ENCODE measurements around the gene C22orf39.

Gene C22orf39

GRCh38 chr22:19461506-19461905 is 14.0 kb upstream of the C22orf39 start:
- H3K4me3 ChIP-seq (ENCODE audit: low read depth in 1 of 2, low read length in 2 of 2) = no peak overlapping the region
- no peaks in the 10 kb centered on the region for H3K4me1 ChIP-seq (ENCODE audit: control insufficient read depth in 1 of 2, insufficient read depth in 2 of 2, low read length in 2 of 2)
- H3K27me3 ChIP-seq (ENCODE audit: low read depth, low read length) = no peaks in the 10 kb centered on the region
- H3K27ac ChIP-seq (ENCODE audit: low read length) = no peak overlapping the region
- no peaks in the 10 kb centered on the region for H3K9me3 ChIP-seq (ENCODE audit: control insufficient read depth in 1 of 2, low read length in 2 of 2)
- peaks cover 55 to 70% of the 10 kb centered on the region in 2 donors for H3K36me3 ChIP-seq (ENCODE audit: control insufficient read depth in 1 of 2, insufficient read depth in 2 of 2, low read length in 2 of 2)

GRCh38 chr22:19460036-19460435 is 12.5 kb upstream of the C22orf39 start:
- H3K36me3 ChIP-seq (ENCODE audit: control insufficient read depth in 1 of 2, insufficient read depth in 2 of 2, low read length in 2 of 2) = peaks cover 58 to 70% of the 10 kb centered on the region in 2 donors
- no peak overlapping the region for H3K27ac ChIP-seq (ENCODE audit: low read length)
- no peaks in the 10 kb centered on the region for H3K9me3 ChIP-seq (ENCODE audit: control insufficient read depth in 1 of 2, low read length in 2 of 2)
- H3K4me1 ChIP-seq (ENCODE audit: control insufficient read depth in 1 of 2, insufficient read depth in 2 of 2, low read length in 2 of 2) = no peaks in the 10 kb centered on the region
- no peaks in the 10 kb centered on the region for H3K27me3 ChIP-seq (ENCODE audit: low read depth, low read length)
- no peak overlapping the region for H3K4me3 ChIP-seq (ENCODE audit: low read depth in 1 of 2, low read length in 2 of 2)

- H3K27ac ChIP-seq (ENCODE audit: low read length) = no peak overlapping the region
- H3K4me1 ChIP-seq (ENCODE audit: control insufficient read depth in 1 of 2, insufficient read depth in 2 of 2, low read length in 2 of 2) = no peaks in the 10 kb centered on the region
- peaks cover 56 to 73% of the 10 kb centered on the region in 2 donors for H3K36me3 ChIP-seq (ENCODE audit: control insufficient read depth in 1 of 2, insufficient read depth in 2 of 2, low read length in 2 of 2)
- no peaks in the 10 kb centered on the region for H3K27me3 ChIP-seq (ENCODE audit: low read depth, low read length)
- H3K4me3 ChIP-seq (ENCODE audit: low read depth in 1 of 2, low read length in 2 of 2) = no peak overlapping the region
- no peaks in the 10 kb centered on the region for H3K9me3 ChIP-seq (ENCODE audit: control insufficient read depth in 1 of 2, low read length in 2 of 2)
These were observed 10.4 kb upstream of the C22orf39 start for GRCh38 chr22:19457828-19458428.

GRCh38 chr22:19456541-19456940 is 9.0 kb upstream of the C22orf39 start:
- H3K27ac ChIP-seq (ENCODE audit: low read length) = no peak overlapping the region
- H3K27me3 ChIP-seq (ENCODE audit: low read depth, low read length) = no peaks in the 10 kb centered on the region
- H3K4me3 ChIP-seq (ENCODE audit: low read depth in 1 of 2, low read length in 2 of 2) = no peak overlapping the region
- no peaks in the 10 kb centered on the region for H3K4me1 ChIP-seq (ENCODE audit: control insufficient read depth in 1 of 2, insufficient read depth in 2 of 2, low read length in 2 of 2)
- no peaks in the 10 kb centered on the region for H3K9me3 ChIP-seq (ENCODE audit: control insufficient read depth in 1 of 2, low read length in 2 of 2)
- peaks cover 60 to 80% of the 10 kb centered on the region in 2 donors for H3K36me3 ChIP-seq (ENCODE audit: control insufficient read depth in 1 of 2, insufficient read depth in 2 of 2, low read length in 2 of 2)

- Histone ChIP-seq H3K4me1 (ENCODE audit: control insufficient read depth in 1 of 2, insufficient read depth in 2 of 2, low read length in 2 of 2) (no peaks in the 10 kb centered on the region), H3K4me3 (ENCODE audit: low read depth in 1 of 2, low read length in 2 of 2) (no peak overlapping the region), H3K27ac (ENCODE audit: low read length) (no peak overlapping the region), H3K27me3 (ENCODE audit: low read depth, low read length) (no peaks in the 10 kb centered on the region), H3K36me3 (ENCODE audit: control insufficient read depth in 1 of 2, insufficient read depth in 2 of 2, low read length in 2 of 2) (peaks cover 55 to 78% of the 10 kb centered on the region in 2 donors), H3K9me3 (ENCODE audit: control insufficient read depth in 1 of 2, low read length in 2 of 2) (no peaks in the 10 kb centered on the region)
These were observed 8.3 kb upstream of the C22orf39 start for GRCh38 chr22:19455585-19456370.

- H3K9me3 ChIP-seq (ENCODE audit: control insufficient read depth in 1 of 2, low read length in 2 of 2) = no peaks in the 10 kb centered on the region
- H3K27ac ChIP-seq (ENCODE audit: low read length) = no peak overlapping the region
- H3K4me3 ChIP-seq (ENCODE audit: low read depth in 1 of 2, low read length in 2 of 2) = no peak overlapping the region
- H3K36me3 ChIP-seq (ENCODE audit: control insufficient read depth in 1 of 2, insufficient read depth in 2 of 2, low read length in 2 of 2) = peaks cover 60 to 71% of the 10 kb centered on the region in 2 donors
- H3K27me3 ChIP-seq (ENCODE audit: low read depth, low read length) = no peaks in the 10 kb centered on the region
- no peaks in the 10 kb centered on the region for H3K4me1 ChIP-seq (ENCODE audit: control insufficient read depth in 1 of 2, insufficient read depth in 2 of 2, low read length in 2 of 2)
These were observed 7.5 kb upstream of the C22orf39 start for GRCh38 chr22:19455033-19455432.

- H3K27me3 ChIP-seq (ENCODE audit: low read depth, low read length) = no peaks in the 10 kb centered on the region
- no peak overlapping the region for H3K4me3 ChIP-seq (ENCODE audit: low read depth in 1 of 2, low read length in 2 of 2)
- no peaks in the 10 kb centered on the region for H3K9me3 ChIP-seq (ENCODE audit: control insufficient read depth in 1 of 2, low read length in 2 of 2)
- H3K27ac ChIP-seq (ENCODE audit: low read length) = no peak overlapping the region
- no peaks in the 10 kb centered on the region for H3K4me1 ChIP-seq (ENCODE audit: control insufficient read depth in 1 of 2, insufficient read depth in 2 of 2, low read length in 2 of 2)
- H3K36me3 ChIP-seq (ENCODE audit: control insufficient read depth in 1 of 2, insufficient read depth in 2 of 2, low read length in 2 of 2) = peaks cover 60 to 70% of the 10 kb centered on the region in 2 donors
These were observed 6.6 kb upstream of the C22orf39 start for GRCh38 chr22:19454156-19454555.

GRCh38 chr22:19453718-19454117 is 6.2 kb upstream of the C22orf39 start:
- Histone ChIP-seq H3K27ac (ENCODE audit: low read length) (no peak overlapping the region), H3K36me3 (ENCODE audit: control insufficient read depth in 1 of 2, insufficient read depth in 2 of 2, low read length in 2 of 2) (peaks cover 60 to 70% of the 10 kb centered on the region in 2 donors), H3K27me3 (ENCODE audit: low read depth, low read length) (no peaks in the 10 kb centered on the region), H3K9me3 (ENCODE audit: control insufficient read depth in 1 of 2, low read length in 2 of 2) (no peaks in the 10 kb centered on the region), H3K4me3 (ENCODE audit: low read depth in 1 of 2, low read length in 2 of 2) (no peak overlapping the region), H3K4me1 (ENCODE audit: control insufficient read depth in 1 of 2, insufficient read depth in 2 of 2, low read length in 2 of 2) (no peaks in the 10 kb centered on the region)

- Histone ChIP-seq H3K4me3 (ENCODE audit: low read depth in 1 of 2, low read length in 2 of 2) (no peak overlapping the region), H3K4me1 (ENCODE audit: control insufficient read depth in 1 of 2, insufficient read depth in 2 of 2, low read length in 2 of 2) (peaks cover 5 to 11% of the 10 kb centered on the region in 2 donors), H3K27ac (ENCODE audit: low read length) (no peak overlapping the region), H3K9me3 (ENCODE audit: control insufficient read depth in 1 of 2, low read length in 2 of 2) (no peaks in the 10 kb centered on the region), H3K36me3 (ENCODE audit: control insufficient read depth in 1 of 2, insufficient read depth in 2 of 2, low read length in 2 of 2) (peaks cover 48 to 54% of the 10 kb centered on the region in 2 donors), H3K27me3 (ENCODE audit: low read depth, low read length) (no peaks in the 10 kb centered on the region)
These were observed 4.1 kb upstream of the C22orf39 start for GRCh38 chr22:19451570-19451969.

- Histone ChIP-seq H3K9me3 (ENCODE audit: control insufficient read depth in 1 of 2, low read length in 2 of 2) (no peaks in the 10 kb centered on the region), H3K4me3 (ENCODE audit: low read depth in 1 of 2, low read length in 2 of 2) (no peak overlapping the region), H3K27me3 (ENCODE audit: low read depth, low read length) (no peaks in the 10 kb centered on the region), H3K27ac (ENCODE audit: low read length) (no peak overlapping the region), H3K4me1 (ENCODE audit: control insufficient read depth in 1 of 2, insufficient read depth in 2 of 2, low read length in 2 of 2) (peaks cover 10 to 21% of the 10 kb centered on the region in 2 donors), H3K36me3 (ENCODE audit: control insufficient read depth in 1 of 2, insufficient read depth in 2 of 2, low read length in 2 of 2) (peaks cover 38 to 44% of the 10 kb centered on the region in 2 donors)
These were observed 3.1 kb upstream of the C22orf39 start for GRCh38 chr22:19450363-19451175.

- Histone ChIP-seq H3K27ac (ENCODE audit: low read length) (no peak overlapping the region), H3K36me3 (ENCODE audit: control insufficient read depth in 1 of 2, insufficient read depth in 2 of 2, low read length in 2 of 2) (peaks cover 31 to 33% of the 10 kb centered on the region in 2 donors), H3K9me3 (ENCODE audit: control insufficient read depth in 1 of 2, low read length in 2 of 2) (no peaks in the 10 kb centered on the region), H3K27me3 (ENCODE audit: low read depth, low read length) (no peaks in the 10 kb centered on the region), H3K4me3 (ENCODE audit: low read depth in 1 of 2, low read length in 2 of 2) (no peak overlapping the region), H3K4me1 (ENCODE audit: control insufficient read depth in 1 of 2, insufficient read depth in 2 of 2, low read length in 2 of 2) (peaks cover 10 to 22% of the 10 kb centered on the region in 2 donors)
These were observed 1.9 kb upstream of the C22orf39 start for GRCh38 chr22:19449422-19449767.

Measured in muscle layer of duodenum (tissue), 2 donors.